T47D (cell line): ENCODE results near the gene TEX54.
"Not testable (repeated sequence)": the region's sequence is repeated elsewhere in the genome, so short reads cannot be mapped to it uniquely, and the experiment has no call there.

Source experiments
- DNase-seq, 2 experiments: peaks; one replicate each; pipeline versions ENCODE4 v3.0.0 to v3.0.0-alpha.2; 2011 to 2012; ENCODE audit warnings: low read depth in 1 of 2, low spot score in 1 of 2
- JUND ChIP-seq: IDR thresholded peaks from 2 replicates; pipeline ENCODE4 v1.6.1; 2012; ENCODE audit warnings: low read depth
- in situ Hi-C: cut with HindIII; loops from 2 replicates; pipeline ENCODE4 v1.10.0; 2016; ENCODE audit warnings: low sequenced_read_pairs, low pct_unique_long_range_greater_than_20kb

Gene TEX54

GRCh38 chr11:62853279-62853965 lies 20.8 kb upstream of the TEX54 start:
- no peak for DNase-seq
- in situ Hi-C loops: no loop called here
- TF ChIP-seq JUND: no peak

- TF ChIP-seq JUND: no peak
- in situ Hi-C loops: no loop called here
- no peak for DNase-seq
These were observed 20.0 kb upstream of the TEX54 start for GRCh38 chr11:62852523-62853188.

GRCh38 chr11:62851807-62852522 lies 19.3 kb upstream of the TEX54 start:
- TF ChIP-seq JUND: no peak
- no peak for DNase-seq
- in situ Hi-C loops: no loop called here

- TF ChIP-seq JUND: peak; percentile 53; the same call in 1 of the 2 replicates
- DNase-seq: peak in 1 of 2 experiments; percentile 58
- in situ Hi-C loops: no loop called here
These were observed 18.5 kb upstream of the TEX54 start for GRCh38 chr11:62850911-62851806.

- TF ChIP-seq JUND: no peak
- in situ Hi-C loops: no loop called here
- no peak for DNase-seq
These were observed 15.2 kb upstream of the TEX54 start for GRCh38 chr11:62847767-62848314.

GRCh38 chr11:62846177-62846576 lies 13.5 kb upstream of the TEX54 start:
- DNase-seq: no peak
- in situ Hi-C loops: no loop called here
- TF ChIP-seq JUND: no peak

- no peak for TF ChIP-seq JUND
- in situ Hi-C loops: no loop called here
- no peak for DNase-seq
These were observed 11.5 kb upstream of the TEX54 start for GRCh38 chr11:62844154-62844553.

- in situ Hi-C loops: no loop called here
These were observed 10.8 kb upstream of the TEX54 start for GRCh38 chr11:62843466-62843865.

GRCh38 chr11:62842891-62843290 lies 10.2 kb upstream of the TEX54 start:
- DNase-seq, in situ Hi-C loops: not testable (repeated sequence)

More at GRCh38 chr11:62843466-62843865, 10.8 kb upstream of the TEX54 start:
- no peak for DNase-seq
- no peak for TF ChIP-seq JUND

GRCh38 chr11:62842171-62842741 lies 9.6 kb upstream of the TEX54 start:
- TF ChIP-seq JUND: no peak
- in situ Hi-C loops: no loop called here
- DNase-seq: no peak

- peak; percentile 99 for TF ChIP-seq JUND
- in situ Hi-C loops: no loop called here
- DNase-seq: peak; percentile 92 to 100
These were observed 8.9 kb upstream of the TEX54 start for GRCh38 chr11:62841361-62842170.

GRCh38 chr11:62840721-62841360 lies 8.2 kb upstream of the TEX54 start:
- in situ Hi-C loops: not testable (repeated sequence)
- peak in 1 of 2 experiments; percentile 81 for DNase-seq
